Bronchial epithelial cell (primary cell): ENCODE measurements around the gene CCDC187. TPM values are rescaled to one million over a fixed set of nuclear protein-coding genes. Genes with fewer than 3 reads are reported as not detected.

ENCODE experiments used
- DNase-seq: peaks from one replicate; pipeline ENCODE4 v3.0.0-alpha.2; 2010; ENCODE audit warnings: low read depth
- FAIRE-seq: peaks from 2 replicates; lab custom pipeline; 2011; peaks lifted over from hg19 to GRCh38; lab: Jason Lieb, UNC
- H3K27me3 ChIP-seq: 2 replicates; pipeline ENCODE4 v1.5.1; 2011; ENCODE audit warnings: low read length; ENCODE audit not compliant: control insufficient read depth, insufficient read depth
- H3K36me3 ChIP-seq: 2 replicates; pipeline ENCODE4 v1.5.1; 2011; ENCODE audit warnings: low read length; ENCODE audit not compliant: control insufficient read depth, insufficient read depth
- H3K4me3 ChIP-seq: 2 replicates; pipeline ENCODE4 v1.5.1; 2011; ENCODE audit warnings: mild to moderate bottlenecking, low read depth, low read length, control low read depth
- total RNA-seq: library from RNA; depleted of rRNA; stranded (reverse); fragments of >200 nt; gene quantifications from 2 replicates; pipeline ENCODE4 v1.2.1, GENCODE V29; 2014
- TF ChIP-seq, protein P1 (sequence below): IDR thresholded peaks from 2 replicates; pipeline ENCODE4 v1.5.1; 2011; ENCODE audit warnings: mild to moderate bottlenecking, moderate library complexity, low read length, control low read depth, inconsistent platforms; ENCODE audit not compliant: insufficient read depth, severe bottlenecking

Gene CCDC187
- total RNA-seq, 1 donor from 2014 or later = not detected

DNA sequence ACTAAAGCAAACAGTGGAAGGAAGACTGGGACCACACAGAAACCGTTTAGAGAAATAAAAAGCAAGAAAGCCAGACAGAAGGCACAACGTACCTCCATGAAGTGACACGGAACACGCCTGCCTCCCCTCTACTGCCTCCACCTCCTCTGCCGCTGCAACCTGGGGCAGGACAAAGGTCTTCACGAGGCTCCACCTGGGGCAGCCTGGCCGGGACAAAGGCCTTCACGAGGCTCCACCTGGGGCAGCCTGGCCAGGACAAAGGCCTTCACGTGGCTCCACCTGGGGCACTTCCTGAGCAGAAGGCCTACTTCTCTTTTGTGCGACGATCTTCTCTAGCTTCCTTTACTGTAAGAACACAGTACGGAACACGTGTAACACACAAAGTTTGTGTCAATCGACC is 70.0 kb downstream of the CCDC187 start:
- no peak for DNase-seq
- TF ChIP-seq, protein P1, sequence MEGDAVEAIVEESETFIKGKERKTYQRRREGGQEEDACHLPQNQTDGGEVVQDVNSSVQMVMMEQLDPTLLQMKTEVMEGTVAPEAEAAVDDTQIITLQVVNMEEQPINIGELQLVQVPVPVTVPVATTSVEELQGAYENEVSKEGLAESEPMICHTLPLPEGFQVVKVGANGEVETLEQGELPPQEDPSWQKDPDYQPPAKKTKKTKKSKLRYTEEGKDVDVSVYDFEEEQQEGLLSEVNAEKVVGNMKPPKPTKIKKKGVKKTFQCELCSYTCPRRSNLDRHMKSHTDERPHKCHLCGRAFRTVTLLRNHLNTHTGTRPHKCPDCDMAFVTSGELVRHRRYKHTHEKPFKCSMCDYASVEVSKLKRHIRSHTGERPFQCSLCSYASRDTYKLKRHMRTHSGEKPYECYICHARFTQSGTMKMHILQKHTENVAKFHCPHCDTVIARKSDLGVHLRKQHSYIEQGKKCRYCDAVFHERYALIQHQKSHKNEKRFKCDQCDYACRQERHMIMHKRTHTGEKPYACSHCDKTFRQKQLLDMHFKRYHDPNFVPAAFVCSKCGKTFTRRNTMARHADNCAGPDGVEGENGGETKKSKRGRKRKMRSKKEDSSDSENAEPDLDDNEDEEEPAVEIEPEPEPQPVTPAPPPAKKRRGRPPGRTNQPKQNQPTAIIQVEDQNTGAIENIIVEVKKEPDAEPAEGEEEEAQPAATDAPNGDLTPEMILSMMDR = no peak
- Histone ChIP-seq H3K4me3 (no peak overlapping the region), H3K27me3 (no peaks in the 10 kb centered on the region), H3K36me3 (peaks cover 11% of the 10 kb centered on the region)
- FAIRE-seq = no peak

DNA sequence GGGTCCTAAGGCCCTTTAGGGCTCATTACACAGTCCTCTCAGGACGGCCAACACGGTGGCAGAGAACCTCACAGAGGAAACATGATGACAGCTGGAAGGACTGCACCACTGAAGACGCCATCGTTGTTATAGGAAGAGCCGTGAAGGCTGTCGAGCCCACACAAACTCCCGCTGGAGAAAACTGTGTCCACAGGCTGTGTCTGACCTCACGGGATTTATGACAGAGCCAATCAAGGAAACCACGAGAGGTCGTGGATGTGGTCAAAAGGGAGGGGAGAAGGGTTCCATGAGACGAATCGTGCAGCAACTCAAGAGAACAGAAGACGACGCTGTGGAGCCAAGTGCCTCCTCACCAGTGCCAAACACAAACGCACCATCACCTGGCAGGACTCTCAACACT is 70.5 kb downstream of the CCDC187 start:
- no peaks in the 10 kb centered on the region for H3K27me3 ChIP-seq
- DNase-seq = no peak
- no peak overlapping the region for H3K4me3 ChIP-seq
- peaks cover 11% of the 10 kb centered on the region for H3K36me3 ChIP-seq
- FAIRE-seq = peak; percentile 13
- TF ChIP-seq, protein P1 = no peak

DNA sequence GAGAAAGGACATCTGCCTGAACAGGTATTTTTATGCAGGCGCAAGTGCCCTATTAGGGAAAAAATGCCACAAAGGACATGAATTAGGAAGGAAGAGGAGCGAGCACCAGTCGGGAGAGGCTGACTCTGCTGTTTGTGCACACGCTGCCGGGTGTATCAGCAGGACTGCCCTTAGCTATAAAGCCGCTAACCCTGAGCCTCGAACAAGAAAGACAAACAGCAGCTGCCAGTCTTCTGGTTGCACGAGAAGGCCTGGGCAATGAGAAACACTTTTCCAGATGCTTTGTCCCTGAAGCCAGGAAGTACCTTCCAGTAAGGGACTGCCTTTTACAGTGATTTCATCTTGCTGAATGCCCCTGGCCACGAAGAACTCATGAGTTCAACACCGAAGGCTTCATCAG is 70.9 kb downstream of the CCDC187 start:
- DNase-seq = no peak
- Histone ChIP-seq H3K27me3 (no peaks in the 10 kb centered on the region), H3K36me3 (peaks cover 11% of the 10 kb centered on the region), H3K4me3 (no peak overlapping the region)
- TF ChIP-seq, protein P1 = no peak
- peak; percentile 50 for FAIRE-seq

DNA sequence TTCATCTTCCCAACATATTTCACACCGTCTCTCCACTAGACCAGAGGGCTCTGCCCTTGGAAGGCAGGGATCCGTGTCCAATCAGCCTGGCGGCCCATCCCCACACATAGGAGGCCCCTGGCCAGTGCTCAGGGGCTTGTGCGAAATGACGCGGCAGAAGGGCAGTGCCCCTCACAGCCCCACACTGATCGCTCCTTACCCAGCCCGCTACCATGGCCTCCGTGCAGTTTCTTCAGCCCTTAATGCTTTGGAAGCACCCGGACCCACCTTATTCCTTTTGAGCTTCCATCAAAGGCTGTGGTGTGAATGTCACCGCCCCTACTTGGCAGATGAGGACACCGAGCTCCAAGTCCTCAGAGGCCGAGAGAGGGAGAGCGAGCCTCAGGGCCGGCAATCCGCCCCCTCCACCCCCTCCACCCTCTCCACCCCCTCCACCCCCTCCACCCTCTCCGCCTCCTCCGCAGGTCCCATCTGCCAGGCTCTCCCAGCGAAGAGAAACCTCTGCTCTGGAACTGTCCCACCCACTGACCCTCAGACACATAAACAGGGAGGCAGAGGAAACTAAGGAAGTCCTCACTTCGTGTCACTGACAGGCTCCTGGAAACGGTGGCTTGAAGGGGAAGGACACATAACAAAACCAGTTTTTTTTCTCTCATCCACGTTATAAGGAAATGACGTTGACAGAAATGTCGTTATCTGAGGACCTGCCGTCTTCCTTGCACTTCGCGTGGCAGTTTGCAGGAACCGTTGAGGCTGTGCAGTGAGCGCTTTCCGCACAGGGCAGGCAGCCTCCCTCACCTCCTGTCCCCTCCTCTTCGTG is 72.2 kb downstream of the CCDC187 start:
- TF ChIP-seq, protein P1 = no peak
- no peak for FAIRE-seq
- no peak for DNase-seq
- Histone ChIP-seq H3K27me3 (no peaks in the 10 kb centered on the region), H3K4me3 (no peak overlapping the region), H3K36me3 (peaks cover 11% of the 10 kb centered on the region)

DNA sequence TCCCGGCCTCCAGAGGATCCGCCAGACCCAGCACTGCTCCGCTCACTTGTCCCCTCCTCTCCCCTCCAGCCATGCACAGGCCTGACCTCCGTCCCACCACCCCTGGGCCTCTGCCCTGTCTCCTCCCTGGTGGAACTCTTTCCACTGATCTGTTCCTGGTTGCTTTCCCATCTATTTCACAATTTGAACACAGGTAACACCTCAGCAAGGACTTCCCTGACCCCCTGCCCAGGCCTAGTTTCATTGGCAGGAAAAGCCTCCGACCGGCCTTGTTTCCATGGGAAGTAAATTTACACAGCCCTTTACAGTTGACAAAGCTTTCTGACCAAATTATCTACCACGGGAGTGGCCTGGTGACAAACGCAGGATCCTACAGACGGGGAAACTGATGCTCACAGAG is 73.1 kb downstream of the CCDC187 start:
- DNase-seq = no peak
- no peaks in the 10 kb centered on the region for H3K27me3 ChIP-seq
- TF ChIP-seq, protein P1 = no peak
- H3K36me3 ChIP-seq = peaks cover 12% of the 10 kb centered on the region
- FAIRE-seq = no peak
- H3K4me3 ChIP-seq = no peak overlapping the region

DNA sequence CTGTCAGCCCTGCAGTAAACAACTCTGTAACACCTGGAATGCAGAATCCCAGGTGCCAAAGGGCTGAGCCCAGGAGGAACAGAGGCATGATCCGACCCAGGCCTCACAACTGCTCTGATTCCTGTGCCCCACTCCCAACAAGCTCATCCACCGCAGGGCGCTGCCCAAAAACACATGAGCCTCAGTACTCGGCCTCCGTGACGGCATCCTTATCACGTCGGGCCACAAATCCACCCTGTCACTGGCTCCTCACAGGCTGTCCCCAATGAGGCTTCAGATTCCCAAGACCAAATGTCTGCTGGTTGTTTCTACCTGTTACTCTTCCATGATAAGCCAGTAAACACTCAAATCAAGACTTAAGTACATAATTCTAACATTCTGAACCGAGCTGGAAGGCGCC is 73.5 kb downstream of the CCDC187 start:
- Histone ChIP-seq H3K4me3 (no peak overlapping the region), H3K27me3 (no peaks in the 10 kb centered on the region), H3K36me3 (peaks cover 10% of the 10 kb centered on the region)
- TF ChIP-seq, protein P1 = no peak
- FAIRE-seq = no peak
- no peak for DNase-seq
